ENCODE results near the gene NRL.

The NRL gene

DNA sequence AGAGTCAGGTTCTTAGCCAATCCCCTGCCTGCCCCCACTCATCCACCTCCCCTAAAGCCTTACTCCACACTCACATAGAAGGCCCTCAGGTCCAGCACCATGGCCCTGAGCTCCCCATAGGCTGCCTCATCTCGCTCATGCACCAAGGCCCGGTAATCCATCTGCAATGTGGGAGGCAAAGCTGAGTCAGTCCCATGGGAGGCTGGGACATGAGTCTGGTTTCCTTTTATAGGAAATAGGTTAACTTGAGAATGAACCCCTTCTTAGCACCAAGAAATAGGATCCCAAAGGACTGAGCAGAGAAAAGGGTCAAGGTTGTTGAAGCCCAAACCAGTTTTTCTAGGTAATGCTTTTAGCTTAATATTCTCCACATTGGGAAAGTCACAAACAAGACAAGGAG, 28.8 kb upstream of the NRL start:
- DNase-seq, result no peak

DNA sequence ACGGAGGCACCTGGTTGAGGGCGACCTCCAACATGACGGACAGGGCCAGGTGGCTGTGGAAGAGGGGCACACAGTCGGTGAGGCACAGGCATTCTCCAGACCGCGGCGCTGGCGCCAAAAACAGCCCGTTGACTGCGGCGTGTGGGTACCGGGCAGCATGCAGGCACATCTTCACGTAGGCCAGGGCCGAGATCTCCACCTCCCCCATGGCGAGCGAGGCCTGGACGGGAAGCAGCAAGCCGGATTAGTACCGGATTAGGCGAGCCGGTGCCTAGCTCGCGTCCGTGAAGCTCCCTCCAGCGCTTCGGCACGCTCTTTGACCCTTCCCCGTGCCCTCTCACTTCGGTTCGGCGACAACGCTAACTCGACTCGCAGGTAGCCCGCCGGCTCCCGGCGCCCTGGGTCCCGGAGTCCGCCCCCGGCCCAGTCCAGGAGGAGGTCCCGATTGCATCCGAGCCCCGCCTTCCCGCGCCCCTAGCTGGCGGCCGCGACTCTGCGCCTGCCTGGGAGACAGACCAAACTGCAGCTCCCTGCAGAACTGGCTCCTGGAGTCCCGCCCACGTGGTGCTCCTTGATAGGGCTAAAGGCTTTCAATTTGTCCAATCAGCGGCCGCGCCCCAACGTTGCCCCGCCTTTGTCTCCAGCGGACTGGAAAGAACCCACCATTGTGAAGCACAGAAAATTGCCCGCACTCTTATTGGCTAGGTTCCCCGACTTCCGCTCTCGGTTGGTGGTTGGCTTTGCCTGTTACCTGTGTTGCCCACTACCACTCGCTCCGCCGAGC, 26.5 kb upstream of the NRL start, which contains the start of gene EMC9:
TSS of gene EMC9 (minus strand) at position 495 of the 784 bp plus-strand sequence. CDS start at position 208, 287 bp downstream.
- DNase-seq, result peak; percentile 99

DNA sequence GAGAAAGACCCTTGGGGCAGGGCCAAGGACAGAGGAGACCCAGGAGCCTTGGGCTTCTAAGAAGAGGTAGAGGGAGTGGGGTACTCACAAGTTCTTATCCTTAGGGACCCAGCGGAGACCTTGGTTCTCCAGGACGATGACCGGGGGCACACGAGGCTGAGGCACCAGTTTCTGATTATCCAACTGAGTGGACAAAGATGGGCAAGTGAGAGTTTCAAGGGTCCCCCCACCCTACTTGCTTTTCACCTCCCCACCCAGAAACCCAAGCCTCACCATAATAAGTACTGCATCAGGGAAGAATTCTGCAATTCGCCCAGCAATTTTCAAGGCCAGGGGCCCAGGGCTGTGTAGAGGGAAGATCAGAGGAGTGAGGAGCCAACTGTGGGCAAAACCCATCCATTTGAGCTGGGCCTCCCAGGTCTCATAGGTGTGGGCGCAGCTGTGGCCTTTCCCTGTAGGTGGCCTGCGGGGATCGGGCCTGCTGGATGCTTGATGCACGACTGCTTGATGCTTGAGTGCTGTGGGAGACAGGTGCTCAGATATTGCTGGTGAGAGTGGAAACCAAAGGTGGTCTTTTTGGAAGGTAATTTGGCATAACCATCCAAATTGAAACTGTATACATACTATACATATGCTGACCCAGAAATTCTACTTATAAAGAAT, 24.7 kb upstream of the NRL start:
- DNase-seq, result no peak

DNA sequence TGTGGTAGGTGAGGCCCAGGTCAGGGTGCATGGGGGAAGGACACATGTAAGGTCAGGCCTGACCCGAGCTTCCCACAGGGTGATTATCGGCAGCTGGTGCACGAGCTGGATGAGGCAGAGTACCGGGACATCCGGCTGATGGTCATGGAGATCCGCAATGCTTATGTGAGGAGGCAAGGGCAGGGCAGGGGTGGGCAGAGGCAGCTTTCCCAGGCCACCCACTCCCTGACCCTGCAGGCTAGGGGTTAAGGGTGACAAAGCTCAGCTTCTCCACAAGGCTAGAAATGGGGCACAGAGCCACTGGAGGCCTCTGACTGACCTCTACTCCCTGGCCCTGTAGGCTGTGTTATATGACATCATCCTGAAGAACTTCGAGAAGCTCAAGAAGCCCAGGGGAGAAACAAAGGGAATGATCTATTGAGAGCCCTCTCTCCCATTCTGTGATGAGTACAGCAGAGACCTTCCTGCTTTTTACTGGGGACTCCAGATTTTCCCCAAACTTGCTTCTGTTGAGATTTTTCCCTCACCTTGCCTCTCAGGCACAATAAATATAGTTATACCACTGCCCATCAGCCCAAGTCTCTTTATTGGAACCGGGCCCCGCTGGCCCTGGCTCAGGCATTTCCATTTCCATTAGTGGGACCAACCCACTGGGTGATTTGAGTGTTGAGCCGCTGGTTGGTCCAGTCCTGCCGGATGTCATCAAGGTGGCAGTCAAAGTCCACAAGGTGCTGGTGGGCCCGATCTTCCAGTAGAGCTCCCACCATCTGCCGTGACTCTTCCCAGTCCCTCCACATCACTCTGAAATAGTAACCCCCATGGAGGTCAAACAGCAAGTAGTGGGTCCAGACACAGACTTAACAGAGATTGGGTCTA, 23.9 kb upstream of the NRL start:
- no peak for DNase-seq

DNA sequence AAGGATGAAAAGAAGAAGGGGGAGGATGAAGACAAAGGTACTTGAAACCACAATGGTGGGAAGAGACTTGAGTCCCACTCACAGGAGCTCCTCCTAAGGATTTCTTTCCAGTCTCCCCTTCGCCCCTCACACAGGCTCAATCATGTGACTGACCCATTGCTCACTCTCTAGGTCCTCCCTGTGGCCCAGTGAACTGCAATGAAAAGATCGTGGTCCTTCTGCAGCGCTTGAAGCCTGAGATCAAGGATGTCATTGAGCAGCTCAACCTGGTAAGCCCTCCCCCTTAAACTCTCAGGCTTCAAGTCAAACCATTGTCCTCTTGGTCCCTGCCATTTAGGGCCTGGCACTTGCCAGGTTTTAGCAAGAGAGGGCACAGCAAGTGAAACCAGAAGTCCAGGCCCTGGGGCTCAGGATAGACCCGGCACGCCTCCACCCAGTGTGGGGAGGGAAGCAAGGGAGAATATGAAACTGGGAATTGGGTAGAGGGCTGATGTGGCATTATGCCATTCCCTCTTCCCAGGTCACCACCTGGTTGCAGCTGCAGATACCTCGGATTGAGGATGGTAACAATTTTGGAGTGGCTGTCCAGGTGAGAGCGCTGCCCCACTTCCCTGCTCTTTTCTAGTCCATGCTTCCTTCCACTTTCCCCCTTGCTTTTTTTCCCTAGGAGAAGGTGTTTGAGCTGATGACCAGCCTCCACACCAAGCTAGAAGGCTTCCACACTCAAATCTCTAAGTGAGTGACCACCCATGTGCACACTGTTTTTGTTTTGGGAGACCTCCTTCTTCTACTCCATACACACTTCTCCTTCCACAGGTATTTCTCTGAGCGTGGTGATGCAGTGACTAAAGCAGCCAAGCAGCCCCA, 23.0 kb upstream of the NRL start:
- no peak for DNase-seq

DNA sequence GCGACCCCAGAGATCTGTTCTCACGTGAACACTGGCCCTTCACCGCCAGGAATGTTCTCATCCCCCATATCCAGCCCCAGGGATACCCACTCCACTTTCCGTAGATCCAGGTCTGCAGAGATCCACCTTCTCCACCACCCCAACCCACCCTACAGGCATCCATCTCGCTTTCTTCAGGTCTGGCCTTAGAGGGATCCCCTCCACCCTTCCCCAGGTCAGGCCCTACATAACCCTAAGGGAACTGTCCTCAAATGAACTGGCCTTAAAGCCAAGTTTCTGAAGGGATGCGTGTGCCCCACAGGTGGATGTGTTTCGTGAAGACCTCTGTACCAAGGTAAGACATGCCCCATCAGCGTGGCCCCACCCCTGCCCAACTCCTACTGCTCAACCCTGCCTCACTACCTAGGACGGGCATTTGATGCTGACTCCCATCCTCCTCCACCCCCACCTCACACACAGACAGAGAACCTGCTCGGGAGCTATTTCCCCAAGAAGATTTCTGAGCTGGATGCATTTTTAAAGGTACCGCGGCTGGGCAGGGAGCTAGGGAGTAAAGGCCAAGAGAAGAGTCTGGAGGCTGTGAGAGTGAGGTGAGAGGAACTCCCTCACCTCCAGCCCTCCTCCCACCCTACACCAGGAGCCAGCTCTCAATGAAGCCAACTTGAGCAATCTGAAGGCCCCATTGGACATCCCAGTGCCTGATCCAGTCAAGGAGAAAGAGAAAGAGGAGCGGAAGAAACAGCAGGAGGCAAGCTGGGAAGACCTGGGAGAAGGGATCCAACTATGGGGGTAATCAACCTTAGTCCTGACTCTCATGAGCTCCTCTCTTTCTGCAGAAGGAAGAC, 22.2 kb upstream of the NRL start:
- no peak for DNase-seq

DNA sequence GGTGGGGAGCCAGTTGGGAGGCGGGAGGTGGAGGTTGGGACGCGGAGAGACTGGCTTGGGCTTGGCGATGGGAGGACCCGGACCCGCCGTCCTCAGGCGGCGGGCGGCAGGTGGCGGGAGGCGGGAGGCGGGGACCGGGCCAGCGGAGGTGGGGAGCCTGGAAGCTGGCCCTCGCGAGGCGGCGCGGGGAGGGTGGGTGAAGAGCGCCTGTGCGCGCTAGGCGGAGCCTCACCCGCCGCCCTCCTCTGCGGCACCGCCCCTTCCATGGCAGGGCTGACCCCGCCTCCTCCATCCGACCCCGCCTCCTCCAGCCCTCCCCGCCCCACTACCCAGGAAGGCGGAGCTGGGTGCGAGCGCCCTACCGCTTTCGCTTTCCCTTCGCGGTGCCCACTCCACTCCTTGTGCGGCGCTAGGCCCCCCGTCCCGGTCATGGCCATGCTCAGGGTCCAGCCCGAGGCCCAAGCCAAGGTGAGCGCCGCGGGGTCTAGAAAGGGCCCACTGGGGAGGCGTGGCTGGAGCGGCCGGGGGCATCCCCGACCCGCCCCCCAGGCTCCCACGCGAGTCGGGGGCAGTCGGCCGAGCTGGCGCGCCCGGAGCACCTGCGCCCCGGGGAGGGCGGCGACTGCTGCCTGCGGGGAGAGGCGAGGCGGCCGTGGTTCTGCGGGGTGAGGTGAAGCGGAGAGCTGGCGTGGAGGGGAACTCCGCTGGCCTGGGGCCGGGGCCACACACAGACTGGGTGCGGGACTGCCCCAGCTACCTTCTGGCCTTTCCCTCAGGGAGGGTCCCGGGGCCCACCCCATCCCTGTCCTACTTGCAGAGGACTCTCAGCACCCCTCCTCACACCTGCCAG, 21.3 kb upstream of the NRL start, which contains the start of gene PSME1:
TSS of gene PSME1 (plus strand) at position 361 of the 850 bp plus-strand sequence. CDS start at position 430, 69 bp downstream.
- peak; percentile 87 for DNase-seq

DNA sequence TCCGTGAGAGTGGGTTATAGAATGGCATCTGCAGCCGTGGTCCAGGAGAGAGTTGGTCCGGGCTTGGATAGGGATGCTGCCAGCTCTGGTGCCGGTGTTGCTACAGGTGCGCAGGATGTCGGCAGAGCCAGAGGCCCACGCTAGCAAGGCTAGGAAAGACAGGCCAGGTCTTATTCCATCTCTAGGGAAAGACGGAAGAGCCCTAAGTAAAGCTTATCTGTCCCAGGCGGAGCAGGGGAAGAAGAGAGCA, 20.8 kb upstream of the NRL start:
- no peak for DNase-seq

DNA sequence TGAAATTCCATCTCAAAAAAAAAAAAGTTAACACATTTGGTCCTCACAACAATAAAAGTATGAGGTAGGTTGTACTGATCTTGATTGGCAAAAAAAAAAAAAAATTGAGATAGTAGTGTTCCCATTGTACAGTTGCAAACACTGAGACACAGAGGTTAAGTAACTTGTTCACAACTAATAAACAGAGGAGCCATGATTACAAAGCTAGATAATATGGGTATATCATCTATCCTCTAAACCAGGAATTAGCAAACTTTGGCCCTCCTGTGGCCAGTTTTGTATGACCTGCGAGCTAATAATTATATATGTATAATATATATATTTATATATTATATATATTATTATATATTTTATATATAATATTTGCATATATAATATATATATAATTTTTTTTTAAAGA, 19.0 kb upstream of the NRL start:
- DNase-seq, result no peak

DNA sequence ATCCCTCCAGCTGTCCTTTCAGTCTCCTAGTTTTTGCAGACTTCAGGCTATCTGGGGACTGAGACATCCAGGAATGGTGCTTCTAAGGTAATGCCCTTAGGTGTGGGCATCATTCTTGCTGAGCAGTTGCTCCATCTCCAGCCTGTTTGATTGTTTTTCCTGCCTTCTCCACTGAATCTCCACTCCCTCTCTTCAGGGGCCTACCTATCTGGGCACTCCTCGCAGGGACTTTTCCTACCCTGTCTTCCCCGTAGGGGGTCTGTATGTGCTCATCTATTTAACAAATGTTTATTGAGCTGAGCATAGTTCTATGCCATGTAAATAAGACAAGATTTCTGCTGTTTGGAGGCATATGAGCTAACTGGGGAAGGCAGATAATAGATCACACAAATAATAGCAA, 18.2 kb upstream of the NRL start:
- no peak for DNase-seq

DNA sequence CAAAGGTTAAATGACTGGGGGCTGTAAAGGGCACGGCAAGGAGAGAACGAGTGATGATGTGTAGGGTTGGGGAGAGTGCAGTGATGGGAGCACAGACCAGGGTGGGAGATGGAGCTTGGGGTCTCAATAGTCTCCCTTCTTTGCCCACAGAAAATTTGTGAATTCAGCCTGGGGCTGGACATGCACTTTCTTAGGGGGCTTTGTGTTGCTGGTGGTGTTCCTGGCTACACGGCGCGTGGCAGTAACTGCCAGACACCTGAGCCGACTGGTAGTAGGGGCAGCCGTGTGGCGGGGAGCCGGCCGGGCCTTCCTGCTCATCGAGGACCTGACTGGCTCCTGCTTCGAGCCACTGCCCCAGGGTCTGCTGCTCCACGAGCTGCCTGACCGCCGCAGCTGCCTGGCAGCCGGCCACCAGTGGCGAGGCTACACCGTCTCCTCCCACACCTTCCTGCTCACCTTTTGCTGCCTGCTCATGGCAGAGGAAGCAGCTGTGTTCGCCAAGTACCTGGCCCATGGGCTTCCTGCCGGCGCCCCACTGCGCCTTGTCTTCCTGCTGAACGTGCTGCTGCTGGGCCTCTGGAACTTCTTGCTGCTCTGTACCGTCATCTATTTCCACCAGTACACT, 17.4 kb upstream of the NRL start:
- DNase-seq, result peak; percentile 63

DNA sequence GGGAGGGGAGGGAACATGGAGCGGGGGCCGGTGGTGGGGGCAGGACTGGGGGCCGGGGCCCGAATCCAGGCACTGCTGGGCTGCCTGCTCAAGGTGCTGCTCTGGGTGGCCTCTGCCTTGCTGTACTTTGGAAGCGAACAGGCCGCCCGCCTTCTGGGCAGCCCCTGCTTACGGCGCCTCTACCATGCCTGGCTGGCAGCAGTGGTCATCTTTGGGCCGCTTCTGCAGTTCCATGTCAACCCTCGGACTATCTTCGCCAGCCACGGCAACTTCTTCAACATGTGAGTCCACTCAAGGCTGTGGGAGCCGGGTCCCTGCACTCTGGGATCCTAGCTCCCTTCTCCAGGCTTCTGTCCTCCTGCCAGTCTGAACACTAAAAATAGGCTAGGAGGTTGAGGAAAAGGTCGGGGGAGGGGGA, 16.8 kb upstream of the NRL start:
- no peak for DNase-seq

DNA sequence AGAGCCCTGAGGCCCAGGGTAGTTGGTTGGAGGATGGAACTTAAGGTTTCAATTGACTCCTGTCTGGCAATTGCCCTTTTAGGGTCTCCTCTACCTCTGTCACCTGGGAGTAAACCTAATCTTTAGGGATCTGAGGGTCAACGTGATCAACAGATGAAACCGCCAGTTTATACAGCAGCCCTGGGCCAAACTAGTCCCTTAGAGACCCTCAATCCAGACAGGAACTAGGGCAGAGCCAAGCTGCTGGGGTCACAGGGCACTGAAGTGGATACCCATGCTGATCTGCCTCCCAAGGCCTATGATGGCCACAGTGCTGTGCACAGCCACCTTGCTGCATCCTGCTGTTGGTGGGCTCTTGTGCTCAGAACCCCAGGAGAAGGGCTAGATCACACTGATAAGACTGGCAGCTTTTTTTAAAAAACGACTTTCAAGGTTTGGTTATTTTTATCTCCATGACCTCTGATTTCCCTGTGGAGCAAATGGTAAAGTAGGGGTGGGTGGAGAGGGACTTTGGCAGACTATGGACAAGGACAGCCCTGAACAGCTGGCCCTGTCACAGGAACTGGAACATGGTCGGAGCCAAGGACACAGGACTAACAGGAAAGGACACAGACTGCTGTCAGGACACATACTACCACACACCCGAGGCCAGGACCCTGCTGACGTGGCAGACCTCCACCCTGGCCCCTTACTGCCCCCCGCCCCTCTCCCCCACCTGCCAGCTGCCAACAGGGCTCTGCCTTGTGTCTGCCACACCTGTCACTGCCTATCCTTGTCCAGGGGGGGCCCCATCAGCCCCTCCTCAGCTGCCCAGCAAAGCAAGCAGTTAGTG, 16.2 kb upstream of the NRL start:
- no peak for DNase-seq

DNA sequence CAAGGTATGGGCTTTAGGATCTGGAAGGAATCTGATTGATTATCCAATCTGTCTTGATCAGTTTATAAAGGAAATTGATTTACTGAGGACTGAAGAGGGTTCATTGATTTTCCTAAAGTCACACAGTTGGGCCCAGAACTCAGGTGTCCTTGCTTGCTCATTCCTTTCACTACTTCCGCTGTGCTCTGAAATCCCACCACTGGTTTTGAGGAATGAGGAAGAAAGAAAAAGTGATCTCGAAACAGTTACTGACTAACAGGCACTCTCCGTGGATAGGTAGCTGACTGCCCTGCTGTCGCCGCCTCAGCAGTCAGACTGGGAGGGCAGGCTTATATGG, 15.6 kb upstream of the NRL start, which contains the start of gene FITM1:
TSS of gene FITM1 (plus strand) at position 280 of the 337 bp plus-strand sequence. CDS start 905 bp downstream, outside the sequence.
- DNase-seq, result no peak

DNA sequence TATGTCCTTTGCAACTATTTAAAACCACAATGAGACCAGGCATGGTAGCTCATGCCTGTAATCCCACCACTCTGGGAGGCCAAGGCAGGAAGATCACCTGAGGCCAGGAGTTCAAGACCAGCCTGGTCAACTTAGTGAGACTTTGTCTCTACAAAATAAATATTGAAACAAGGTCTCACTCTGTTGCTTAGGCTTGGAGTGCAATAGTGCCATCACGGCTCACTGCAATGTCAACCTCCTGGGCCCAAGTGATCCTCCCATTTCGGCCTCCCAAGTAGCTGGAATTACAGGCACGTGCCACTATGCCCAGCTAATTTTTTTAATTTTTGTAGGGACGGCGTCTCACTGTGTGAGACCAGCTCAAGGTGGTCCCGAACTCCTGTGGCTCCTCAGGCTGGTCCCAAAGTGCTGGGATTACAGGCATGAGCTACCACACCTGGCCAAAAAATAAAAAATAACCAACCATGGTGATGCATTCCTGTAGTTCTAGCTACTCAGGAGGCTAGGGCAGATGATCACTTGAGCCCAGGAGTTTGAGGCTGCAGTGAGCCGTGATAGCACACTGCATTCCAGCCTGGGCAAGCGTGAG, 14.8 kb upstream of the NRL start:
- DNase-seq, result no peak

DNA sequence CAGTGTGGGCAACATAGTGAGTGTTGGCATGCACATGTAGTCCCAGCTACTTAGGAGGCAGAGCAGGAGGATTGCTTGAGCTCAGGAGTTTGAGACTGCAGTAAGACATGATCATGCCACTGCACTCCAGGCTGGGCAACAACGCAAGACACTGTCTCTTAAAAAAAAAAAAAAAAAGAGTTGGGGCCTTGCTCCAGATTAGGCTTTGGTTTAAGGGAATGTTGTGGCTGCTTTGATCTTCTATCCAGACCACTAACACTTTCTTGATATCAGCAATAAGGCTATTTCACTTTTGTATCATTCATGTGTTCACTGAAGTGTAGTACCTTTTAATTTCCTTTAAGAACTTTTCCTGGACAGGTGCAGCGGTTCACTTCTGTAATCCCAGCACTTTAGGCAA, 12.9 kb upstream of the NRL start:
- DNase-seq, result no peak

DNA sequence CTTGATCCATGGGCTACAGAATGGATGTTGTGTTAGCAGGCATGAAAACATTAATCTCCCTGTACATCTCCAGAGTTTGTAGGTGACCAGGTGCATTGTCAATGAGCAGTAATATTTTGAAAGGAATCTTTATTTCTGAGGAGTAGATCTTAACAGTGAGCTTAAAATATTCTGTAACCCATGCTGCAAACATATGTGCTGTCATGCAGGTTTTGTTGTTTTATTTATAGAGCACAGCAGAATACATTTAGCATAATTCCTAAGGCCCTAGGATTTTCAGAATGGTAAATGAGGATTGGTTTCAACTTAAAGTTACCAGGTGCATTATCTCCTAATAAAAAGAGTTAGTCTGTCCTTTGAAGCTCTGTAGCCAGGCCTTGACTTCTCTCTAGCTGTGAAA, 12.2 kb upstream of the NRL start:
- DNase-seq, result no peak

DNA sequence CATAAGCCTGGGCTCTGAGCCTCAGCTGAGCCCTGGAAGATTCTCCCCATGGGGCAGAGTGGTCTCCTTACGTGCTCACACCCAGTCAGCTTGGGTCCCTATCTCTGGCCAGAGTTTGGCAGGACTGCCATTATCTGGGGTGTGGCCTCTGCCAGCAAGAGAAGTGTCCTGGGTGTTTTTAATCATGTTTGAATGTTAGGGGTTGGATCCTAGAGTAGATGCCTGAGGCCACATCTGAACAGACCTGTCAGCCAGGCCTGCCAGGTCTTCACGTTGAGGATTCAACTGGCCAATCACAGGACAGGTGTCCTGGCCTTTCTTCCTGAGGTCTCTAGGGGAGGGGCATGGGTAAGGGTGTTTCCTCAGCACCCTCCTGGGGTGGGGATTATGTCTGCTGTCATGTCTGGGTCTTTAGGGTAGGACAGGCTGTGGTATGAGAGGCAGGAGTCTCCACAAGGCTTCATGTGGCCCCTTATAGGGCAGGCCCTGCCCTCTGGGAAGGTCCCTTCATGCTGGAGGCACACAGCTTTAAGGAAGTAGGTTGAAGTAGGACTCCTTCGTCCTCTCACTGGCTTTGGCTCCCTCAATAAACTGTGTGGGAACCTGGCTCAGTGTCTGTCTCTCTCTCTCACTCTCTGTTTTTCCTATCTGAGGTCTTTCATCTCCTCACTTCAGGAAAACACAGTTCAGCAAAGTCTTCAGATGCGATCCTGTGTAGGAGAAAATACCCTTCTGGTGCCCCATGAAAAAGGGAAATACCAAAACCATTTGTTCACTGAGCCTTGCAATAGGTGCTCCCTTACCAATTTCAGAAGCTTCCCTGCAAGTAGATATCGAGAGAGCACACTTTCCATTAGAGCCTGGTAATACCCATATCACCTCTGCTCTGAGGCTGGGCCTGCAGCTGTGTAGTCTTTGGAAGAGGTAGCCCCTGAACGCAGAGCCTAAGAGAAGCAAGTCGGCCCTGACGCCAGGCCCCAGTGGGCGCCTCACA, 9.0 kb upstream of the NRL start:
- no peak for DNase-seq
